ENCODE results near the gene TAS2R60.
"Not testable (repeated sequence)": the region's sequence is repeated elsewhere in the genome, so short reads cannot be mapped to it uniquely, and the experiment has no call there.

The TAS2R60 gene

DNA sequence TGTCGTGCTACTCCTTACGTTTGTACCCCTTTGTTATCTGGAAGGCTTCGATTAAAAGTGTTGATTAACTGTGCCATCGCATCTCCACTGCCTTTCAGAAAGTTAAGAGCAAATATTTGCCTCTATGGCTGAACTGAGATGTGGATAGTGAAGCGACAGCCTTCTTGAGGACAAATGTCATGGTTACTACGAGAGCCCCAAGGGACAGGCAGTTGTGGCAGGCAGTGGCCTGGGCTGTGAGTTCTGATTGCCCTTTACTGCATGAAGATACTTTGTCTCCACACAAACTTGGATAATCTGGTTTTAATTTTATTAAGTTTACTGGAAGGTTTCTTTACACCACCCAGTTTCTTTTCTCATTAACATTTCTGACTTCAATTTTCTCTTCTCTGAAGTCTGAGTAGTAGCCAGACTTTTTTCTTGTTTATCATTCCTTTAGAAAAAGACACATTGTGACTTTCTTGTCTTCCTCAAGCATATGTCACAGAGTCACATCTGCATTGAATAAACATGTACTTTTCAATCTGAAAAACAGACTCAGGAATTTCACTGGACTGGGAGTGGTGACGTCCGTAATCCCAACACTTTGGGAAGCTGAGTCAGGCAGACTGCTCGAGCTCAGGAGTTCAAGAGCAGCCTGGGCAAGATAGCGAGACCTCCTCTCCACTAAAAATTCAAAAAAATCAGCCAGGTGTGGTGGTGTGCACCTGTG is 36.0 kb downstream of the TAS2R60 start:
- no peak for DNase-seq

DNA sequence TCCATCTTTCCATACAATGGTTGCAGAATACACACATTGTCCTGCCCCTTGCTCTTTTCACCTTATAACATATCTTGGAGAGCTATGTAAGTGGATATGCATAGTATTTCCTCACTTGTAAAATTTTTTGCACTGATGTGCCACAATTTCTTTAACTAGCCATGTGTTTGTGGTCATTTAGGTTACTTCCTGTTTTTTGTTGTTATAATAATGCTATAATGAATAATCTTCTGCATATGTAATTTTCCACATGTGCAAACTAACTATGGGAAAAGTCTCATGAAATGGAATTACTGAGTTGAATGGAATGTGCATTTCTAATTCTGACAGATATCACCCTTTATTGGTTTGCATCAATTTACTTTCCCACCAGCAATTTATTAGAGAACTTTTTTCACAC is 37.2 kb downstream of the TAS2R60 start:
- DNase-seq: no peak

DNA sequence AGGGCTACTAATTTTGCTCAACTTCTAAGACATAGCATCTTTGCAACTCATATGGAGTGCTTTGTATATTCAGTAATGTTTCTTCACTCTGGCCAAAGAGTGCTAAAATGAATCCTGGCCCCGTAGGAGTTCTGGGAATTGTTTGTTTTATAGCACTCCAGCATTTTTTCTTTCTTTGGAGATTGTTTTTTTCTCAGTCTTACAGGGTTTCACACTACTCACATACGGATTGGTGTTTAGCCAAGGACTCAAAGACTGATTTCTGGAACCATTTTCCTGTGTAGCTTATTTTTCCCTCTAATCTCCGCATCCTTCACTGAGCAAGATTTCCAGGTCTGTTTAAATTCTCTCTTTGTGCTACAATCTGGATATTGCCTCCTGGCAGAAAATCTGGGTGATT is 40.9 kb downstream of the TAS2R60 start:
- DNase-seq: no peak

DNA sequence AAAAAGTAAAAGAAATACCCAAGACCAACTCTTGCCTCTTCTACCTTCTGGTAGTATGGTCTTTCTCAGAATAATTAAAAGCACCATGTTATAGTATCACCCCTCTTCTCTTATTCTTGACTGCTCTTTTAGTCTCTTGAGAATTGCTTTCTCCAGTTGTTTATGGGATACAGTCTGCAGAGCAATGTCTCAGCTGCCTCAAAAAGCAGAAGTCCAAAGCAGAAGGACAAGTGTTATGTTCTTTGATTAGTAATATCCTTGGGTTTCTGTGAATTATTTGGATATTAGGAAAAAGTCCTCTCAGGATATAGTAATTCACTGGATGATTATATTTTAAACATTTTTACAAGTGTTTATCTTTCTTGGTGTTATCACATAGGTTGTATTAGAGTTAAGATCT is 41.8 kb downstream of the TAS2R60 start:
- DNase-seq: no peak

DNA sequence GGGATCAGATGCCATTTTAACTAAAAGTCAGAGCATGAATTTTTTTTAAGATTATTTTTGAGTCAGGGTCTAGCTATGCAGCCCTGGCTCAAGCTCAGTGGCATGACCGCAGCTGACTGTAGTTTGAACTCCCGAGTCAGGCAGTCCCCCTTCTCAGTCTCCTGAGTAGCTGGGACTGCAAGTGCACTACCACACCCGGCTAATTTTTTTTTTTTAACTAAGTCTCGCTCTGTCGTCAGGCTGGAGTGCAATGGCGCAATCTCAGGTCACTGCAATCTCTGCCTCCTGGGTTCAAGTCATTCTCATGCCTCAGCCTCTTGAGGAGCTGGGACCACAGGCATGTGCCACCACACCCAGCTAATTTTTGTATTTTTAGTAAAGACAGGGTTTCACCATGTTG is 42.2 kb downstream of the TAS2R60 start:
- DNase-seq: no peak

DNA sequence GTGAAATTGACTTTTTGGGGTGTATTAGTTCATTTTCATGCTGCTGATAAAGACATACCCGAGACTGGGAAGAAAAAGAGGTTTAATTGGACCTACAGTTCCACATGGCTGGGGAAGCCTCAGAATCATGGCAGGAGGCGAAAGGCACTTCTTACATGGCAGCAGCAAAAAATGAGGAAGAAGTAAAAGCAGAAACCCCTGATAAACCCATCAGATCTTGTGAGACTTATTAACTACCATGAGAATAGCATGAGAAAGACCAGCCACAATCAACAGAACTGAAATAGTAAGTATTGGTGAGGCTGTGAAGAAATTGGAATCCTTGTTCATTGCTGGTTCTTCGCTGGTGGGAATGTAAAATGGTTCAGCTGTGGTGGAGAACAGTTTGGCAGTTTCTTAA is 43.0 kb downstream of the TAS2R60 start:
- not testable (repeated sequence) for DNase-seq

DNA sequence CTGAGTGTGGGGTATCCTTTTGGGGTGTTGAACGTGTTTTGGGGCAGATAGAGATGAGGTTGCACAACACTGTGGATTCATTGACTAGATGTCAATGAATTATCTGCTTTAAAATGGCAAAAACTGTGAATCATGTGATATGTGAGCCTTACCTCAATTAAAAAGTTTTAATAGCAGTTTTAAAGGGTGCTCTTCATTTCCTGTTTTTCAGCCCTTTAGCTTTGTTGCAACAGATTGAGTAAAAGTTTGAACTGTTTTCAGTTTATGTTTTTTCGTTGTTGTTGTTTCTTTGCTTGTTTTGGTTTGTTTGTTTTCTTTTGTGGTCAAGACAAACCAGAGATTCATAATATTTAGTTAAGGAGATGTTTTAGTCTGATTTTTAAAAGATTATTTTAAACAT is 43.8 kb downstream of the TAS2R60 start:
- DNase-seq: no peak

DNA sequence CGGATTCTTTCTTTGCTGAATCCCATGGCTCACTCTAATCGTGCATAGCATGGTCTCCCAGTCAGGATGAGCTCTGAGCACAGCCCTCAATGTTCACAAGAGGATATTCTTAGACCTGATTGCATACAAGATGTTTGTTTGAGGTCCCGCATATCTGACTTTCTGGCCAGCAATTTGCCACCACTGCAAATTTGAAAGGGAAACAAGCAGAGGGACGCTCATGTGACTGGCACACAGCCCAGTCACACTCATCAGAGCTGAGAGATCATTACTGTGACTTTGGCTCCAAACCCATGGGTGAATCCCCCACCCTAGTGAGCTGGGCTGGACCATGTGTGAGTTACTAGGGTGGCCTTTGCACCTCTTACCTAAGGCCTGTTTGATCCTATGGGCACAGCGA is 44.3 kb downstream of the TAS2R60 start:
- DNase-seq: no peak

DNA sequence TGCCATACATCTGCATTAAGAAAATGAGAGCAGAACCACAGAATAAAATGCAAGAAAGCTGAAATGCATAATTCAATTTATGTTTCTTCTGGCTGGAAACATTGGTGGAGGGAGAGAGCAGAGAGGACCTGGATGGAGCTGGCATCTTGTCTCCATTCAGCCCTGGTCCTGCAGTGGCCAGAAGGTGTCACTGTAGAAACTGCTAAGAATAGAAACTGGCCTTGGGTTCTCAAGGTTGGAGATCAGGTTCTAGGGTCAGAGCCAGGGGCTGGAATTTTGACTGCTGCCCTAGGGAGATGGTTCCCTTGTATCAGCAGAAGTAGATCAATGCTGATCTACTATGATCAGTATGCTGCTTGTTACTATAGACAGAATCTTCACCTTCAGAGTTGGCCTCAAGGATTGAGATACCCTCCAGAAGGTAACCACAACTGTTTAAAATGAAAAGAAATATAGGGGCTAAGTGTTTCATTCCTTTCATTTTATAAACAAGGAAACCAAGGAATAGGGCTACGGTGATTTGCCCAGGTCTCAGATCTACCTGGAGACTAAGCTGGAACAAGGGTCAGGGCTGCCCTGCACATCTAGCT is 47.6 kb downstream of the TAS2R60 start:
- DNase-seq: no peak

DNA sequence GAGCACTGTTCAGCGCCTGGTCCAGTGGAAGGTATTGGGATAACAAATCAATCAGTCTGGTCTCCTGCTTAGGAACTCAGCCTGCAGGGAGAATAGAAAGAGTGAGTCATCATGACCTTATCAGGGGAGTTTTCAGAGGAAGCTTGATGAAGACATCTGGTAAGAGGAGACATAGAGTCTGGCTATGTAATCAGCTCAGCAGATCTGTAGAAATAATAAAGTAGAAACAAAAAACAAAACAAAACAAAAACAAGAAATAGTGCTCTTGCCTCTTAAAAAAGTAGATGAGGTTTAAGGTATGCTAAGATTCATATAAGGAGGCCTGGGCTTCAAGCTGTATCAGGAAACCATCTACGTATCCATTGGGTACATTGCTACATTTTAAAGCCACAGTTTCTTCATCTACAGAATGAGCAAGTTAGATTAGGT is 48.8 kb downstream of the TAS2R60 start:
- no peak for DNase-seq

DNA sequence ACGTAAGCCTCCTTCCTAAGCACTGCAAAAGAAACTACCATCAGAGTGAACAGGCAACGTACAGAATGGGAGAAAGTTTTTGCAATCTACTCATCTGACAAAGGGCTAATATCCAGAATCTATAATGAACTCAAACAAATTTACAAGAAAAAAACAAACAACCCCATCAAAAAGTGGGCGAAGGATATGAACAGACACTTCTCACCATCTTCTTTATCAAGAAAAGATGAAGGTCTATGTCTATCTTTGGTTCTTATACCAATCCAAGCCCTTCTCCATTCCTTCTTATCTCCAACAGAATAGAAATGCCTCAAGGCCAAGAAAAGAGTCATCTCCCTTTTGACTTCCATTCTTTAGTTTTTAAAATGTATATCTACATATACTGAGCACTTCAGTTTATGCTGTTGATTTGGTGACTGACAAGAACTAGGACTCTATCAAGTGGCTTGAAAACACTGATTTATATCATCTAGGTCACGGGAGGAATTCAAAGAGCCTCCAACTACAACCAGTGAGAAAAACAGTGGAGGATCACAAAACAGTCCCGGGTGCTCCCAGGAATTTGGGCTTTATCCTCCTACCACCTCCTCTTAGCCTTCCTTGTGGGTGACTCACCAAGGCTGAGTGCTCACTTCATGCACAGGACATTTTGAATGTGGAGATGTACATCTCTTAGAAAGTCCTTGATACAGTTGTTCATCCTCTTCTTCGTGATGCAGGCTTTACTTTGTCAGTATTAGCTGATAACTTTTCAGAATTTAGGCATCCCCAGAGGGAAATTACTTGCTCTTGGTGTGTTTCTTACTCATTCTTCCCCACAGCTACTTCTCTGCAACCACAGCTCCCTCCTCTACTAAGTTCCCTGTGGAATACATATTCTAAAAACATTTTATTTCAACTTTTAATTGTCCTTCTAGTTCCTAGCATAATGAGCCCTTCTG is 49.8 kb downstream of the TAS2R60 start:
- no peak for DNase-seq

DNA sequence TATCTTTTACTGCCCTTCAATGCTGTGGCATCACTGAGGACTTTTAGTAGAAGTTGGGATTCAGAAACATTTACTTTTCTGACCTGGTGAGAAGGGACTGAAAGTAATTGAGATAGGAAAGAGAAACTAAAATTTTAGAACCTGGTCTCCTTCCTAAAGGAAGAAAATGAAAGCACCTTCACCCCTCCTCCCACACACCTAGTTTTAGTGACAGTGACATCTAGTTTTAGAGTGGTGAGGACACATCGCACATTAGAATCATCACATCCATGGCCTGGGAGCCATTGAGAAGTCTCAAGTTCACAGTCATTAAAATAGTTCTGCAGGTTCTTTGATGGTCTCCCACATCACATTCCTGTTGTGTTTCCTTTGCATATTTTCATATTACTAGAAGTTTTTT is 50.5 kb downstream of the TAS2R60 start:
- DNase-seq: no peak

All from SIG-M5 (cell line).